ENCODE measurements around the gene FCAMR. TPM values are rescaled to one million over a fixed set of nuclear protein-coding genes. Genes with fewer than 3 reads are reported as not detected.
"Not testable (repeated sequence)": the region's sequence is repeated elsewhere in the genome, so short reads cannot be mapped to it uniquely, and the experiment has no call there.

Gene FCAMR
- total RNA-seq, 1 experiment from 2014 or later, result not detected

GRCh38 chr1:206925106-206925736 lies 45.0 kb downstream of the FCAMR start:
- Histone ChIP-seq H3K9me3 (ENCODE audit: low read depth, low read length, poor library complexity, severe bottlenecking) (no peaks in the 10 kb centered on the region), H3K36me3 (ENCODE audit: insufficient read depth, low read length, poor library complexity, severe bottlenecking) (no peaks in the 10 kb centered on the region), H3K4me1 (ENCODE audit: insufficient read depth, low read length, poor library complexity, severe bottlenecking) (no peaks in the 10 kb centered on the region), H3K4me3 (ENCODE audit: low read depth, low read length, poor library complexity, severe bottlenecking) (no peak overlapping the region), H3K27ac (ENCODE audit: low read depth, low read length, poor library complexity, severe bottlenecking) (no peak overlapping the region), H3K27me3 (replicated peaks; ENCODE audit: insufficient read depth, low read depth, low read length, poor library complexity) (no peaks in the 10 kb centered on the region)
- ChIA-PET POLR2A (ENCODE audit: low non-redundant PET) (no interaction called here), CTCF (no interaction called here)
- intact Hi-C loops (cut with micrococcal nuclease; ENCODE audit: unreplicated experiment), result no loop called here
- no TSS peak for BruUV-seq (replicated peaks)
- no peak for DNase-seq (ENCODE audit: low spot score)
- no peak for TF ChIP-seq CTCF (conservative IDR thresholded peaks at IDR 0.05; ENCODE audit: low read depth, low read length)
- no peak for TF ChIP-seq EZH2 (IDR thresholded peaks at IDR 0.05; ENCODE audit: borderline replicate concordance, low read depth, low read length, poor library complexity, severe bottlenecking)

- H3K9me3 ChIP-seq (ENCODE audit: low read depth, low read length, poor library complexity, severe bottlenecking), result no peaks in the 10 kb centered on the region
- no peak overlapping the region for H3K27ac ChIP-seq (ENCODE audit: low read depth, low read length, poor library complexity, severe bottlenecking)
- no peaks in the 10 kb centered on the region for H3K27me3 ChIP-seq (replicated peaks; ENCODE audit: insufficient read depth, low read depth, low read length, poor library complexity)
- no peak for DNase-seq (ENCODE audit: low spot score)
- POLR2A ChIA-PET (ENCODE audit: low non-redundant PET), result no interaction called here
- CTCF ChIA-PET, result no interaction called here
- H3K4me1 ChIP-seq (ENCODE audit: insufficient read depth, low read length, poor library complexity, severe bottlenecking), result no peaks in the 10 kb centered on the region
- no peaks in the 10 kb centered on the region for H3K36me3 ChIP-seq (ENCODE audit: insufficient read depth, low read length, poor library complexity, severe bottlenecking)
- TF ChIP-seq EZH2 (IDR thresholded peaks at IDR 0.05; ENCODE audit: borderline replicate concordance, low read depth, low read length, poor library complexity, severe bottlenecking), result no peak
- TF ChIP-seq CTCF (conservative IDR thresholded peaks at IDR 0.05; ENCODE audit: low read depth, low read length), result no peak
- BruUV-seq (replicated peaks), result no TSS peak
- H3K4me3 ChIP-seq (ENCODE audit: low read depth, low read length, poor library complexity, severe bottlenecking), result no peak overlapping the region
- intact Hi-C loops (cut with micrococcal nuclease; ENCODE audit: unreplicated experiment), result no loop called here
These were observed 45.6 kb downstream of the FCAMR start for GRCh38 chr1:206924592-206925105.

- H3K36me3 ChIP-seq (ENCODE audit: insufficient read depth, low read length, poor library complexity, severe bottlenecking); H3K27ac ChIP-seq (ENCODE audit: low read depth, low read length, poor library complexity, severe bottlenecking); H3K4me1 ChIP-seq (ENCODE audit: insufficient read depth, low read length, poor library complexity, severe bottlenecking); BruUV-seq (replicated peaks); H3K4me3 ChIP-seq (ENCODE audit: low read depth, low read length, poor library complexity, severe bottlenecking); intact Hi-C loops (cut with micrococcal nuclease; ENCODE audit: unreplicated experiment); H3K9me3 ChIP-seq (ENCODE audit: low read depth, low read length, poor library complexity, severe bottlenecking); DNase-seq (ENCODE audit: low spot score); POLR2A ChIA-PET (ENCODE audit: low non-redundant PET); H3K27me3 ChIP-seq (replicated peaks; ENCODE audit: insufficient read depth, low read depth, low read length, poor library complexity); CTCF ChIA-PET: not testable (repeated sequence)
These were observed 46.2 kb downstream of the FCAMR start for GRCh38 chr1:206923961-206924557.

Data from A673 (cell line).